ENCODE results near the gene PYCR2. TPM values are rescaled to one million over a fixed set of nuclear protein-coding genes. Genes with fewer than 3 reads are reported as not detected.
"Not testable (repeated sequence)": the region's sequence is repeated elsewhere in the genome, so short reads cannot be mapped to it uniquely, and the experiment has no call there.

PYCR2 gene
- total RNA-seq, 2 donors from 2014 or later, result 34.0 to 61.6 TPM

DNA sequence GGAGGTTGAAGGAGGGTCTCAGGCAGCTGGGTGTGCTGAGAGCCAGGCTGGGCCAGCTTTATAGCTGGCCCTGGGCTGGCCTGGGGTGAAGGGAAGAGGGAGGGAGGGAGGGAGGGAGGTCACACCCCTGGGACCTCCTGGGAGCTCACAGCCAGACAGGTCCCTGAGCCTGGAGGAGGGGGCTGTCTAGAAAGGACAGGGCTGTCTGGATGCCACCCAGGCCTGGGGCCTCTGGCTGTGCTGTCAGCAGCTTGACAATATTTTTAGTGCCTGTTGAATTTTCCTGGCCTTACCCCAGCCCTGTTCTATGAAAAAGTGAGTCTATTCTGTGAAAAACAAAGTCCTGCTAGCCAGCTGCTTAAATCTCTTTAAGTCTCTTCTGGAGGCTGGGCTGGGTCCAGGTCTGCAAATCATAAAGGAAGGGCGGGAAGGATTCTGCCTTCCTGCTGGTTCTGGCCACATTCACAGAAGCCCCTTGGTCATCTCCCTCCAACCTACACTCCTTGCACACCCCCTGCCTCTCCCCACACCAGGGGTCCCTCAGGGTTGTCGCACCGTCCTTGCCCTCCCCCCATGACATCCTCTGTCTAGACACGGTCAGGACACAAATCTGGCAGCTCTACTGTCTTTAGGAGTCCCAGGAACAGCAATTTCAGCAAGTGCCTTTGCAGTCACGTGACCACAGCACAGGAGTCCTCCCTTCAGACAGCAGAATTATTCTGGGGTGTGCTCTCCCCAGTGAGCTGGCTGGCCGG, 17.3 kb upstream of the PYCR2 start, which contains the start of gene LEFTY2:
Gene LEFTY2, minus strand, starts transcription at position 34 of the 755 bp plus-strand sequence. CDS start 80 bp downstream, outside the sequence.
- Histone ChIP-seq H3K9me3 (no peaks in the 10 kb centered on the region), H3K4me3 (no peak within 1 kb of the TSS), H3K27ac (no peak within 1 kb of the TSS), H3K36me3 (no peaks in the 10 kb centered on the region), H3K4me1 (no peaks in the 10 kb centered on the region), H3K27me3 (no peaks in the 10 kb centered on the region), H3K9ac (ENCODE audit: low read depth in 2 of 2, low read length in 2 of 2) (no peak within 1 kb of the TSS)
- no peak for DNase-seq
- TF ChIP-seq, protein P1, sequence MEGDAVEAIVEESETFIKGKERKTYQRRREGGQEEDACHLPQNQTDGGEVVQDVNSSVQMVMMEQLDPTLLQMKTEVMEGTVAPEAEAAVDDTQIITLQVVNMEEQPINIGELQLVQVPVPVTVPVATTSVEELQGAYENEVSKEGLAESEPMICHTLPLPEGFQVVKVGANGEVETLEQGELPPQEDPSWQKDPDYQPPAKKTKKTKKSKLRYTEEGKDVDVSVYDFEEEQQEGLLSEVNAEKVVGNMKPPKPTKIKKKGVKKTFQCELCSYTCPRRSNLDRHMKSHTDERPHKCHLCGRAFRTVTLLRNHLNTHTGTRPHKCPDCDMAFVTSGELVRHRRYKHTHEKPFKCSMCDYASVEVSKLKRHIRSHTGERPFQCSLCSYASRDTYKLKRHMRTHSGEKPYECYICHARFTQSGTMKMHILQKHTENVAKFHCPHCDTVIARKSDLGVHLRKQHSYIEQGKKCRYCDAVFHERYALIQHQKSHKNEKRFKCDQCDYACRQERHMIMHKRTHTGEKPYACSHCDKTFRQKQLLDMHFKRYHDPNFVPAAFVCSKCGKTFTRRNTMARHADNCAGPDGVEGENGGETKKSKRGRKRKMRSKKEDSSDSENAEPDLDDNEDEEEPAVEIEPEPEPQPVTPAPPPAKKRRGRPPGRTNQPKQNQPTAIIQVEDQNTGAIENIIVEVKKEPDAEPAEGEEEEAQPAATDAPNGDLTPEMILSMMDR (IDR thresholded peaks at IDR 0.05), result no peak
- intact Hi-C loops (cut with DNase I), result no loop called here

DNA sequence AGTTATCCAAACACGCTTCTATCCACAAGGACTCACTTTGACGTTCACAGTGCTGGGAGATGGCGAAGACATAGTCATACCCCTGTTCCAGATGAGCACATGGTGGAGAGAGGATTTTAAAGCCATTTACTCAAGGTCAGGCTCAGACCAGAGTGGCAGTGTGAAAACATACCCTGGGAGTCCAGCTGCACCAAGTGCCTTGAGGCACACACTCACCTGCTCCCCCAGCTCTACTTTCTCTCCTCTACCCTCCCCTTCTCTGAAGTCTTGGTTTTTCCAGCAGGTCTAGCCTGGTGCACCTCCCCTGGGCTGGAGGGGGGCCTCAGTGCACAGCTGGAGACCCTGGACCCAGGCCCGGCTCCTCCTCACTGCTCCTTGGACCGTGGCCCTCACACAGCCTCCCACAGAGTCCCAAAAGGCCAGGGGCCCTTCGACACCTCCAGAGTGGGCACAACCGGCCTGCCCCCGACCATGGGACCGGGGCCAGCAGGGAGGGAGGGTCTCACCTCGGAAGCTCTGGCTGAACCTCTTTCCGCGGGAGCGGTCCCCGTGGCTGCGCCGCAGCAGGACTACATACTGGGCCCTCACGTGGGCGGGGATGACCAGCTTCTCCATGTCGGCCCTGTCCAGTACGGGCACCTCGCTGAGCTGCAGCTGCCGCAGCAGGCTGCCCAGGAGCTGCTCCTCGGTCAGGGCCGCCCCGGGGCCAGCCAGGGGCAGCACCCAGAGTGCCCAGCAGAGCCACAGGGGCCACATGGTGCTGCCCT, 16.5 kb upstream of the PYCR2 start:
- TF ChIP-seq, protein P1 (IDR thresholded peaks at IDR 0.05), result no peak
- Histone ChIP-seq H3K9me3 (no peaks in the 10 kb centered on the region), H3K36me3 (no peaks in the 10 kb centered on the region), H3K4me1 (no peaks in the 10 kb centered on the region), H3K9ac (ENCODE audit: low read depth in 2 of 2, low read length in 2 of 2) (no peak overlapping the region), H3K27ac (no peak overlapping the region), H3K4me3 (no peak overlapping the region), H3K27me3 (no peaks in the 10 kb centered on the region)
- intact Hi-C loops (cut with DNase I), result no loop called here
- no peak for DNase-seq

DNA sequence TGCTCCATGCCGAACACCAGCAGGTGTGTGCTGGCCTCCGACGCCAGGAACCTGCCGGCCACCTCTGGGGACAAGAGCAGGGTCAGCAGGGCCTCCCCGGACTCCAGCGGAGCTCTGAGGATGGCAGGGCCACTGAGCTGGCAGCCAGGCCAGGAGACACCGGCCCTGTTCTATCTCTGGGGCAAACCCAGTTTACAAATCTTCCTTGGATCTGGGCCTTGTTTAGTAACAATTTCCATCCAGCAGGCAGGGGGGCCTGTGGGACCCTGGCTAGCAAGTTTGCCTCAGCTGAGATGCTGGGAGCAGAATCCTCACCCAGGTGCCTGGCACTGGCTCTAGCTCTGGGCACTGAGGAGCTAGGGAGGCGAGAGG, 15.9 kb upstream of the PYCR2 start:
- intact Hi-C loops (cut with DNase I); H3K9me3 ChIP-seq: not testable (repeated sequence)

DNA sequence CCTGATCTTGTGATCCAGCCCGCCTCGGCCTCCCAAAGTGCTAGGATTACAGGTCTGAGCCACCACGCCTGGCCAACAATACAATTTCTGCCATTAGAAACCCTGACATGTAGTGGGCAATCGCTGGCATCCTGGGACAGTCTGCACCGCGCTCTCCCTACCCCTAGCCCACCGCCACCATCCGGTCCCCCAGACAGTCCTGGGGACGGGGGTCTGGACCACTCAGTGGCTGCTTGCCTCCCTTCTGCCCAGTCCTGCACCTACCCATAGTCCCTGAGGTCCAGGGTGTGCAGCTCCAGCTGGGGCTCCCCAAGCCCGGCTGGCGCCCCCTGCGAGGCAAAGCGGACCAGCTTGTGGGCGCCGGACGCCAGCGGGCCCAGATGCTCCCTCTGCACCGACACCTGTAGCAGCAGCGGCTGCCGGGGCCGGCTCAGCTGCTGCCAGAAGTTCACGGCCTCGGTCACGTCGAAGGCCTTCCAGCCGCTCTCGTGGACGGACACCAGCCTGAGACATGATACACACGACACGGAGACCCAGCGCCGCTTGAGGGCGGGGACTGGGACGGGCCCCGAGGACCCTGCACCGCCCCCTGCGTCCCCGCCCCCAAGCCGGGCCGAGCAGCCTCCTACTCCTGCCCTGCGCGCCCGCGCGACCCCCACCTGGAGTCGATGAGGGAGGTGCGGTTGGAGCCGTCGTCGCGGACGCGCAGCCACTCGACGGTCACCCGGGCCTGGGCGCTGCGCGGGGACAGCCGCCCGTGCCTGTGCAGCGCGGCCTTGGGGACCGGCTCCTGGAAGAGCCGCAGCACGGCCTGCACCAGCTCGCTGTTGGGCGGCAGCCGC, 15.3 kb upstream of the PYCR2 start:
- H3K9me3 ChIP-seq; DNase-seq; H3K4me3 ChIP-seq; H3K9ac ChIP-seq (ENCODE audit: low read depth in 2 of 2, low read length in 2 of 2); intact Hi-C loops (cut with DNase I); H3K4me1 ChIP-seq; H3K36me3 ChIP-seq; H3K27me3 ChIP-seq; H3K27ac ChIP-seq: not testable (repeated sequence)

More for the DNA sequence above, 15.9 kb upstream of the PYCR2 start:
- not testable (repeated sequence) for DNase-seq; H3K4me3 ChIP-seq; H3K9ac ChIP-seq (ENCODE audit: low read depth in 2 of 2, low read length in 2 of 2); H3K4me1 ChIP-seq; H3K36me3 ChIP-seq; H3K27me3 ChIP-seq; H3K27ac ChIP-seq

DNA sequence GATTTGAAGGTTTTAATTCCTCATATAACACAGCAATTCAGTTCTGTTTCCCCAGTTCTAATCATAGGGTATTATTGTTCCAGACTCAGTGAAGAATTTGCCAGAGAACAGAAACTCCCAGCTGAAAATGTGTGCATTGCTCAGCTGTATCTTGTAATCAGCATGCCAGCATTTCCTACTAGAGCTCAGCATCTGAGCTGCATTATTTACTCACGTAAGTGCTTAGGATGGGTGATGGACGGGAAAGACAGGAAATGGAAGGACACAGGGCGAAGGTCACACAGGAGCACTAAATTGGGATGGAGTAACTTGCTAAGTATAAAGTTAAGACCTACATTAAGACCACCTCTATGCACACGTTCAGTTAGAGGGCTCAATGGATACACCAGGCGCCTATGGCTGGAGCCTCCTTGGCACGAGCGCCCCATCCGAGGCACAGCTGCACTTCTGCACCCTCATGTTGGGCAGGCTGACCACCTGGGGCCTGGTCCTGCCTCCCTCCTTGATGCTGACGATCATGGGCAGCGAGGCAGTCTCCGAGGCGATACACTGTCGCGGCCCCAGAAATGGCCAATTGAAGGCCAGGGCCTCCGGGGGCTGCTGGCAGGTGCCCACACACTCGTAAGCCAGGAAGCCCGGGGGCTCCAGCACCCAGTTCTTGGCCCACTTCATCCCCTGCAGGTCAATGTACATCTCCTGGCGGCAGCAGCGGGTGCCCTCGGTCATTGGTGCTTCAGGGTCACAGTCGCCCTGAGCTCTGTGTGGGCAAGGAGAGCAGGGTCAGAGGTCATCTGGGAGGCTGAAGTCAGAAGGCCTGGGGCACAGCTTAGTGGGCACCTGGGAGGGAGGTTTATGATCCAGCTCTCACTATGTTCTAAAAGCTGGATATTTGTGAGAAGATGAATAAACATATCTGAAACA, 13.3 kb upstream of the PYCR2 start:
- Histone ChIP-seq H3K27ac (no peak overlapping the region), H3K36me3 (no peaks in the 10 kb centered on the region), H3K9ac (ENCODE audit: low read depth in 2 of 2, low read length in 2 of 2) (no peak overlapping the region), H3K4me1 (no peaks in the 10 kb centered on the region), H3K9me3 (no peaks in the 10 kb centered on the region), H3K4me3 (no peak overlapping the region), H3K27me3 (no peaks in the 10 kb centered on the region)
- intact Hi-C loops (cut with DNase I), result no loop called here
- no peak for DNase-seq
- TF ChIP-seq, protein P1 (IDR thresholded peaks at IDR 0.05), result no peak
